Keratinocyte (primary cell): ENCODE results near the gene RPP14. TPM values are rescaled to one million over a fixed set of nuclear protein-coding genes. Genes with fewer than 3 reads are reported as not detected.
"Not testable (repeated sequence)": the region's sequence is repeated elsewhere in the genome, so short reads cannot be mapped to it uniquely, and the experiment has no call there.

Source experiments
- DNase-seq: peaks from one replicate; pipeline ENCODE4 v3.0.0-alpha.2; 2011; ENCODE audit warnings: low read depth, missing footprints, low spot score
- FAIRE-seq: peaks from 2 replicates; lab custom pipeline; 2011; peaks lifted over from hg19 to GRCh38; lab: Jason Lieb, UNC
- H2AFZ ChIP-seq: 2 replicates; pipeline ENCODE4 v1.6.0; 2012; ENCODE audit warnings: low read length, control low read depth, inconsistent platforms; ENCODE audit not compliant: control insufficient read depth
- H3K27ac ChIP-seq: 2 replicates; pipeline ENCODE4 v1.5.1; 2011; ENCODE audit warnings: low read length; ENCODE audit not compliant: control insufficient read depth, insufficient read depth
- H3K27me3 ChIP-seq: 3 replicates; pipeline ENCODE4 v1.6.0; 2011; ENCODE audit warnings: low read length; ENCODE audit not compliant: control insufficient read depth, insufficient read depth; ENCODE audit errors: extremely low read depth
- H3K36me3 ChIP-seq, 2 experiments: 2 replicates in 1 of 2; 3 replicates in 1 of 2; pipeline ENCODE4 v1.5.1; 2011; ENCODE audit warnings: low read length in 2 of 2, mild to moderate bottlenecking in 1 of 2; ENCODE audit not compliant: control insufficient read depth in 2 of 2, insufficient read depth in 2 of 2; ENCODE audit errors: extremely low read depth in 1 of 2
- H3K4me1 ChIP-seq: 3 replicates; pipeline ENCODE4 v1.5.1; 2011; ENCODE audit warnings: low read length; ENCODE audit not compliant: control insufficient read depth, insufficient read depth; ENCODE audit errors: extremely low read depth
- H3K4me2 ChIP-seq: 3 replicates; pipeline ENCODE4 v1.6.0; 2011; ENCODE audit warnings: low read depth, low read length; ENCODE audit not compliant: control insufficient read depth, insufficient read depth; ENCODE audit errors: extremely low read depth
- H3K4me3 ChIP-seq, 3 experiments: fragments of 200-600 bp in 1 of 3; sonication (generic) in 1 of 3; 2 replicates in 2 of 3; 3 replicates in 1 of 3; pipeline ENCODE4 v1.5.1; 2011 to 2016; ENCODE audit warnings: low read length in 3 of 3, mild to moderate bottlenecking in 3 of 3, control low read depth in 2 of 3, inconsistent platforms in 1 of 3, low read depth in 1 of 3, mixed read lengths in 1 of 3, mixed run types in 1 of 3, moderate library complexity in 1 of 3; ENCODE audit not compliant: control insufficient read depth in 2 of 3, insufficient read depth in 2 of 3; ENCODE audit errors: extremely low read depth in 1 of 3
- H3K79me2 ChIP-seq: 2 replicates; pipeline ENCODE4 v1.6.0; 2012; ENCODE audit warnings: low read length; ENCODE audit not compliant: control insufficient read depth, insufficient read depth
- H3K9ac ChIP-seq: 3 replicates; pipeline ENCODE4 v1.6.0; 2011; ENCODE audit warnings: low read length; ENCODE audit not compliant: control insufficient read depth, insufficient read depth; ENCODE audit errors: extremely low read depth
- H3K9me1 ChIP-seq: 3 replicates; pipeline ENCODE4 v1.6.0; 2011; ENCODE audit warnings: low read length; ENCODE audit not compliant: control insufficient read depth, insufficient read depth; ENCODE audit errors: extremely low read depth
- H3K9me3 ChIP-seq: 2 replicates; pipeline ENCODE4 v1.5.1; 2012; ENCODE audit warnings: low read depth, low read length; ENCODE audit not compliant: control insufficient read depth
- H4K20me1 ChIP-seq: 3 replicates; pipeline ENCODE4 v1.6.0; 2011; ENCODE audit warnings: low read length; ENCODE audit not compliant: control insufficient read depth, insufficient read depth; ENCODE audit errors: extremely low read depth
- CTCF ChIP-seq, 3 experiments: IDR thresholded peaks in 1 of 3; conservative IDR thresholded peaks in 1 of 3; optimal IDR thresholded peaks in 1 of 3; 2 replicates in 2 of 3; 3 replicates in 1 of 3; pipeline versions ENCODE3 to v1.5.1; 2011; ENCODE audit warnings: low read length in 3 of 3, mild to moderate bottlenecking in 3 of 3, moderate library complexity in 2 of 3, control low read depth in 1 of 3, inconsistent platforms in 1 of 3; ENCODE audit not compliant: insufficient read depth in 2 of 3; ENCODE audit errors: extremely low read depth in 1 of 3
- EZH2 ChIP-seq: IDR thresholded peaks from one replicate; pipeline ENCODE4 v1.6.1; 2012; ENCODE audit warnings: inconsistent platforms, mild to moderate bottlenecking, low read length, moderate library complexity
- dilution Hi-C: fragments of 300-500 bp; cut with MboI; formaldehyde crosslinking; loops from one replicate; pipeline ENCODE4 v1.7.0; 2020; ENCODE audit warnings: low sequenced_read_pairs; ENCODE audit not compliant: extremely low pct_ligation_motif_present
- polyA plus RNA-seq, 5 experiments: library from polyadenylated mRNA; depleted of rRNA in 3 of 5; stranded (reverse) in 3 of 5; stranded (forward) in 1 of 5; unstranded in 1 of 5; fragments of >200 nt; gene quantifications; 1 replicate in 1 of 5; 2 replicates in 3 of 5; 3 replicates in 1 of 5; pipeline versions ENCODE4 v1.2.1 to v1.2.3, GENCODE V29; 2011 to 2012; ENCODE audit warnings: missing spikeins in 2 of 5, low read depth in 1 of 5, low replicate concordance in 1 of 5

Gene RPP14
- polyA plus RNA-seq, 1 donor (not counting 4 experiments of a cell fraction or from before 2014, with no cell fraction given), result 24.6 TPM

GRCh38 chr3:58287354-58287753 is 18.7 kb upstream of the RPP14 start:
- H3K36me3 ChIP-seq, result peaks cover 3 to 14% of the 10 kb centered on the region in 2 experiments
- H3K27ac ChIP-seq, result no peak overlapping the region
- H3K9me1 ChIP-seq, result no peaks in the 10 kb centered on the region
- TF ChIP-seq CTCF (optimal IDR thresholded peaks at IDR 0.05 in 1 of 3, IDR thresholded peaks at IDR 0.05 in 1 of 3, conservative IDR thresholded peaks at IDR 0.05 in 1 of 3; ENCODE audit: extremely low read depth in 1 of 3, insufficient read depth in 2 of 3, low read length in 3 of 3), result no peak
- TF ChIP-seq EZH2, result no peak
- H3K27me3 ChIP-seq, result no peaks in the 10 kb centered on the region
- dilution Hi-C loops, result no loop called here
- H3K9me3 ChIP-seq, result no peaks in the 10 kb centered on the region
- H3K79me2 ChIP-seq, result no peaks in the 10 kb centered on the region
- no peak for FAIRE-seq
- H3K4me2 ChIP-seq, result no peak overlapping the region
- no peaks in the 10 kb centered on the region for H4K20me1 ChIP-seq
- H3K4me3 ChIP-seq, result no peak overlapping the region
- no peak overlapping the region for H2AFZ ChIP-seq
- no peak overlapping the region for H3K9ac ChIP-seq
- DNase-seq, result no peak
- H3K4me1 ChIP-seq, result no peaks in the 10 kb centered on the region

GRCh38 chr3:58288011-58288728 is 17.9 kb upstream of the RPP14 start:
- Histone ChIP-seq H3K36me3 (peaks cover 3 to 12% of the 10 kb centered on the region in 2 experiments), H3K9me1 (no peaks in the 10 kb centered on the region), H3K9ac (no peak overlapping the region), H2AFZ (no peak overlapping the region), H4K20me1 (no peaks in the 10 kb centered on the region), H3K4me1 (no peaks in the 10 kb centered on the region), H3K4me2 (no peak overlapping the region), H3K9me3 (no peaks in the 10 kb centered on the region), H3K4me3 (no peak overlapping the region), H3K79me2 (no peaks in the 10 kb centered on the region), H3K27ac (no peak overlapping the region), H3K27me3 (no peaks in the 10 kb centered on the region)
- TF ChIP-seq CTCF (optimal IDR thresholded peaks at IDR 0.05 in 1 of 3, IDR thresholded peaks at IDR 0.05 in 1 of 3, conservative IDR thresholded peaks at IDR 0.05 in 1 of 3; ENCODE audit: extremely low read depth in 1 of 3, insufficient read depth in 2 of 3, low read length in 3 of 3) (peak in 2 of 3 experiments; percentile 2 to 6), EZH2 (no peak)
- FAIRE-seq, result no peak
- dilution Hi-C loops, result no loop called here
- DNase-seq, result no peak

- H3K9me3 ChIP-seq, H3K27ac ChIP-seq, dilution Hi-C loops, FAIRE-seq, H3K4me2 ChIP-seq, H3K79me2 ChIP-seq, DNase-seq, H3K27me3 ChIP-seq, H3K9me1 ChIP-seq, H3K4me1 ChIP-seq, H3K4me3 ChIP-seq, H2AFZ ChIP-seq, H3K9ac ChIP-seq, H4K20me1 ChIP-seq: not testable (repeated sequence)
- peaks cover 3 to 15% of the 10 kb centered on the region in 2 experiments for H3K36me3 ChIP-seq
These were observed 17.0 kb upstream of the RPP14 start for GRCh38 chr3:58288964-58289613.
